GM19025 (cell line): ENCODE measurements around the gene TNFRSF25.

Experiments
- ATAC-seq: cut with Tn5 transposase; IDR thresholded peaks from one replicate; pipeline ENCODE4 v1.9.1; 2021; ENCODE audit warnings: mild to moderate bottlenecking, low read depth, moderate library complexity; ENCODE audit not compliant: unreplicated experiment

Gene TNFRSF25

GRCh38 chr1:6466023-6466422, at the start of gene TNFRSF25:
Gene TNFRSF25 (minus strand): TSS chr1:6466173. CDS start chr1:6466107, 66 bp downstream.
- ATAC-seq: no peak

GRCh38 chr1:6515771-6516170, 49.8 kb upstream of the TNFRSF25 start:
- no peak for ATAC-seq

- no peak for ATAC-seq
Measured at GRCh38 chr1:6513320-6513801, 47.4 kb upstream of the TNFRSF25 start.

GRCh38 chr1:6512908-6513280, 46.9 kb upstream of the TNFRSF25 start:
- ATAC-seq: no peak

GRCh38 chr1:6512245-6512907, 46.4 kb upstream of the TNFRSF25 start:
- no peak for ATAC-seq

GRCh38 chr1:6511561-6512244, 45.7 kb upstream of the TNFRSF25 start:
- no peak for ATAC-seq

GRCh38 chr1:6511056-6511455, 45.1 kb upstream of the TNFRSF25 start:
- ATAC-seq: no peak

- no peak for ATAC-seq
Measured at GRCh38 chr1:6510493-6510892, 44.5 kb upstream of the TNFRSF25 start.

GRCh38 chr1:6509919-6510291, 43.9 kb upstream of the TNFRSF25 start:
- no peak for ATAC-seq

- no peak for ATAC-seq
Measured at GRCh38 chr1:6509220-6509918, 43.4 kb upstream of the TNFRSF25 start.

- no peak for ATAC-seq
Measured at GRCh38 chr1:6508816-6509189, 42.8 kb upstream of the TNFRSF25 start.

- ATAC-seq: no peak
Measured at GRCh38 chr1:6508154-6508815, 42.3 kb upstream of the TNFRSF25 start.

- ATAC-seq: no peak
Measured at GRCh38 chr1:6507461-6507911, 41.5 kb upstream of the TNFRSF25 start.

GRCh38 chr1:6507037-6507428, 41.1 kb upstream of the TNFRSF25 start:
- ATAC-seq: no peak

- ATAC-seq: no peak
Measured at GRCh38 chr1:6506210-6507036, 40.5 kb upstream of the TNFRSF25 start.

GRCh38 chr1:6505367-6506209, 39.6 kb upstream of the TNFRSF25 start:
- ATAC-seq: no peak

- no peak for ATAC-seq
Measured at GRCh38 chr1:6504887-6505286, 38.9 kb upstream of the TNFRSF25 start.

- no peak for ATAC-seq
Measured at GRCh38 chr1:6503884-6504602, 38.1 kb upstream of the TNFRSF25 start.
